Head of caudate nucleus (tissue), 42 donors: ENCODE measurements around the gene CAPN13.
A peak's percentile ranks its signal among the peaks of the same experiment; 100 is the strongest.

Experiments
- DNase-seq, 42 donors: peaks; one replicate each; pipeline versions ENCODE4 v3.0.0 to v3.0.0-alpha.2; 2020 to 2021; ENCODE audit warnings: mixed read lengths in 7 of 42
- intact Hi-C: fragments of 100-400 bp; cut with DNase I; formaldehyde crosslinking; loops from one replicate; pipeline ENCODE4 v1.15.0; 2022

CAPN13 gene

DNA sequence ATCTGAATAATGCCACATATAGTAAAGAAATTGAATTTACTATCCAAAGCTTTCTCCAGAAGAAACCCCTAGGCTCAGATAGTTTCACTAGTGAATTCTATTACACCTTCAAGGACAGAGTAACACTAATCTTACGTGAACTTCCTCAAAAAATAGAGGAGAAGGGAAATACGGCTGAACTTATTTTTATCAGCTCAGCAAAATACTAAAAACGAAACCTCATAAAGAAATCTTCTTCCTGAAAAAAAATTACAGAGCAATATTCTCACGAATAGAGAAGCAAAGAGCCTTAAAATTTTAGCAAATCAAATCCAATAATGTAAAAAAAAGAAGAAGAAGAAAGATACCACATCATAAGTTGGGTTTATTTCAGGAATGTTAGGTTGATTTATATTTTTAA is 14.7 kb downstream of the CAPN13 start:
- intact Hi-C loops, result no loop called here
- DNase-seq, result no peak

- intact Hi-C loops, result no loop called here
- DNase-seq, result peak in 1 of 42 donors; percentile 32
Observed at GRCh38 chr2:30790879-30791278, 16.4 kb downstream of the CAPN13 start.

GRCh38 chr2:30789670-30790210 is 17.5 kb downstream of the CAPN13 start:
- intact Hi-C loops, result no loop called here

DNA sequence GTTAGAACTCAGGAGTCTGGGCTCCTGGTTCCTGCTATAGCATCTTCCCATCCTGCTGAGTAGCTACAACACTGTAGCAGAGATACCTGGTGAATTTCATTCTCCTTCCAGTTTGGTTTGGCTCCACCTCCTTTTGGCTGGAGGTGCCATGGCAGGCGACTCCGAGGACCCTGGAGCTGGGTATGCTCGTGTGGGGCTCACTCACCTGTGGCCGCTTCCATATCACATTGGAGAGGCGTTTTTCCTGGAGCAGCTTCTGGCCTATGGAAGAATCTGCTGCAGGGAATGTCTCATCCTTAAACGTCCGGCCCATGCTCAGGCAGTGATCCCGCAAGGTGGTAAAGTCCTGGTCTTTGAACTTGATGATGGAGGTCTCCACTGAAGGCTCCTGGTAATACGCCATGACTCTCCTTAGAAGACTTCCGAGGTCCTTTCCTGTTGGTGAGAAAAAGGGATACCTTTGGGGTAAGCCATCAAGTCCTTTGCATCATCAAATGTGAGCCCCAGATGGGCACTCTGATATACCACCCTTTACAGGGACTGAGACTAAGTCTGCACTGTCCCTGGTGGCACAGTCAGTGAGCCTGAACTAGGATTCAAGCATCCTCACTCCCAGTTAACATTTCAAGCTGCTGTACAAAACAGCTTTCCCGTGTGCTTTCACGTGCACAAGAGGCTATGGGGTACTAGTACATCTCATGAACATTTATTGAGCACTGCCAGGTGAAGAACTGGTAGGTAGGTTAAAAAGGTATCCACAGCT is 20.1 kb downstream of the CAPN13 start:
- intact Hi-C loops, result no loop called here
- DNase-seq, result peak in 2 of 42 donors; percentile 1 to 12

More at GRCh38 chr2:30789670-30790210, 17.5 kb downstream of the CAPN13 start:
- peak in 1 of 42 donors; percentile 29 for DNase-seq

- peak in 1 of 42 donors; percentile 12 for DNase-seq
- intact Hi-C loops, result no loop called here
Observed at GRCh38 chr2:30784682-30785081, 22.6 kb downstream of the CAPN13 start.

GRCh38 chr2:30781961-30782533 is 25.2 kb downstream of the CAPN13 start:
- DNase-seq, result no peak
- intact Hi-C loops, result no loop called here

- intact Hi-C loops, result no loop called here
- peak in 2 of 42 donors; percentile 7 to 21 for DNase-seq
Observed at GRCh38 chr2:30781451-30781850, 25.8 kb downstream of the CAPN13 start.

- intact Hi-C loops, result no loop called here
- DNase-seq, result peak in 3 of 42 donors; percentile 4 to 33 (median 6)
Observed at GRCh38 chr2:30780776-30781330, 26.4 kb downstream of the CAPN13 start.

- peak in 1 of 42 donors; percentile 4 for DNase-seq
- intact Hi-C loops, result no loop called here
Observed at GRCh38 chr2:30778611-30779010, 28.6 kb downstream of the CAPN13 start.

GRCh38 chr2:30777661-30778505 is 29.4 kb downstream of the CAPN13 start:
- DNase-seq, result peak in 3 of 42 donors; percentile 6 to 37 (median 14)

DNA sequence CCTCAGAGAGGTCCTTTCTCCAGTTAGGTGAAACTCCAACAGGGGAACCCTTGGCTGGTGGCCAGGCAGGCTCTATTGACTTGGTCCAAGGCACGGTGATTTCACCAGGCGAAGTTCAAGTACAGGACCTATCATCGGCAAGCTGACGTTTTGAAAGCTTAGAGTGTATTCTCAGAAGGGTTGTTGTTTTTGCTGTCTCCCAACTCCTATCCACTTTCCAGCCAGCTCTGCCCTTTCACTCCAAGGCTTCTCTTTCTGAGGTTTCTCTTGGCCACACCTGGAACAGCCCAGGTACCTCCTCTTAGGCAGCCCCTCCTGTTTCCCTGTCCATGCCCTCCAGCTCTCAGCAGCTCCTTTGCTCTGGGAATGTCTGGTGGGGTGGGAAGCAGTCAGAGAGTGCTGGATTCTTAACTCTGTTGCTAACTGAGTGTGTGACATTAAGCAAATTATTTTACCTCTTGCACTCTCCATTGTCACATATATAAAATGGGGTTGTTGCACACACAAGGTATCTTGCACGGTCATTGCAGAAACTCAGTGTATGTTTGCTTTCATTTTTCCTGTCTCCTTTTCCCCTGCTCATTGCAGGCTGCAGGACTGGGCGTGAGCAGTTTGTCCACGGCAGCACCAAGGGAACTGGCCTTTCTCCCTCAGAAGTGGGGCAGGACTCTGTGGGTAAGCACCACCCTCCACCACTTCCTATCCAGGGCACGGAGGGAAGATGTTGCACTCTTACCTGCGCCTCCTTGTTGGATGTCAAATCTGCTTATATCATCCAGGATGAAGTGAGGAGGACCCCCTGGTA is 30.2 kb downstream of the CAPN13 start:
- intact Hi-C loops, result no loop called here
- peak in 3 of 42 donors; percentile 6 to 38 (median 15) for DNase-seq

More at GRCh38 chr2:30777661-30778505, 29.4 kb downstream of the CAPN13 start:
- intact Hi-C loops, result no loop called here

DNA sequence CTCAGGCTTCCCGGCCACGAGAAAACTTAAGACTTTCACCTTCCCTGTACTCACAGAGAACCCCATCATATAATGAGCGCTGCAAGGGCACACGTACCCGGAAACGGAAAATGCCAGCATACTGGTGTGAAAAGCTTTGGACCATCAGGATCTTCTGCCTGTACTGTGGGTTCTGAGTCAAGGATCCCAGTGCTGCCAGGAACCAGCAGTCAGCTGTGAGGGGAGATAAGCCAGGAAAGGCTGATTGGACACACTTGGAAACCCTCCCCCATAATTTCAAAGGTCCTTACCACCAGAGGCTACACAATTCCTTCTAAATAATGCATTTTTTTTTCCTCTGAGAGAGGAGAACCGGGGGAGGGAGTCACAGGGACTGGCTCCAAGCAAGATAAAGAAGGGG is 31.4 kb downstream of the CAPN13 start:
- DNase-seq, result peak in 3 of 42 donors; percentile 6 to 38 (median 17)
- intact Hi-C loops, result no loop called here

DNA sequence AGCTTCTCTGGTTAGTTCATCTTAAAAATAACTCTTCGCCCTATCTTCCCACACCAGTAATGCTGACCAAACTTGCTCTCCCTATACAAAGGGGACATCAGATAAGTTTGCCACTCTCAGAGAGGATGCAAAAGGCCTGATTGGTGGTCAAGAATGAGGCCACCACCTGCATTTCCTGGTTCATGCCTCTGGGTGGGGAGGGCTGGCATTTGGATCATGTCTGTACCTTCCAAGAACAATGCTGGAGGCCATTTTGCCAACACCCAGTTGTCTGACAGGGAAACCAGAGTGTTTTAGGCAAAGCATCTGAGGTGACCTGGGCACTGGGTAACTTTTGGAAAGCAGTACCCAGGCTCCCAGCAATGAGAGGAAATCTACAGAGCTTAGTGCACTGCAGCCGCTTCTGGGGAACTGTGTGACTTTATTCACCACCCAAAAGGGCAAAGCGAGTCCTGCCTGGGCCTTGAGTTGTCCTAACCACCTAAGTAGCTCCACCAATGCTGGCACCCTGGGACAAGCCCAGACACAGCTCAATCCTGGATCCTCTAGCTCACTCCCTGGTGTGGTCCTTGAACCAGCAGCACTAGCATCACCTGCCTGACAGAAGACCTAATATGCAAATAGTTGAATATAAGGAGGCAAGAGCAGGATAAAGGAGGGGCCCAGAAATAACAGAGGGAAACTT is 35.1 kb downstream of the CAPN13 start:
- intact Hi-C loops, result no loop called here
- DNase-seq, result peak in 3 of 42 donors; percentile 3 to 25 (median 22)

- intact Hi-C loops, result no loop called here
- DNase-seq, result peak in 3 of 42 donors; percentile 7 to 35 (median 32)
Observed at GRCh38 chr2:30770816-30771576, 36.2 kb downstream of the CAPN13 start.

DNA sequence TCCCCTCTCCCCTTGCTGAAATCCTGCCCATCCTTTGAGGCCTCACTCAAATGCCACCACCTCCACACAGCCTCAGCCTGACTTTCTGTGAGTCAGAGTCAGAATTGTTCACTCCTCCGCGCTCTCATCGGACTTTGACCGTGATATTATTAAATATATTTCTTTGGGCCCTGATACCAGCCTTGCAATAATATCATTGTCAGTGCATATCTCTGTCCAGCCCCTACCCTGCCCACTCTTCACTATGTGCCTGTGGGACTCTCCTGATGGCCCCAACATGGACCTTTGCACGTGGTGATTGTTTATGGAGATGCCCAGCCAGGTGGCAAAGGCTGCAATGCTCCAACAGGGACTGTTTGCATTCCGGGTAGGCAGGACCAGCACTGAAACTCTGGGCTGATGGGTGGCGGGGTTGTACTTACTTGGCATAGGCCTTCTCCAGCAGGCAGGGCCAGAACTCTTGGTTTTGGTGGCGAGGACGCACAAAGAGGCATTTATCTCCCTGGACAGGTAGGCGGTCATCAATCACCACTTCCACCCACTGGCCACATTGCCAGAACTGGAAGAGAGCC is 37.3 kb downstream of the CAPN13 start:
- intact Hi-C loops, result no loop called here
- DNase-seq, result peak in 4 of 42 donors; percentile 6 to 36 (median 22)

GRCh38 chr2:30769481-30769780 is 37.8 kb downstream of the CAPN13 start:
- intact Hi-C loops, result no loop called here
- peak in 2 of 42 donors; percentile 5 to 19 for DNase-seq
